Urinary bladder (tissue), 4 donors: ENCODE measurements around the gene KCNIP4. TPM values are rescaled to one million over a fixed set of nuclear protein-coding genes. Genes with fewer than 3 reads are reported as not detected.

Source experiments
- DNase-seq: peaks from one replicate; pipeline ENCODE4 v3.0.0-alpha.2; 2015; ENCODE audit errors: extremely low spot score
- H3K27ac ChIP-seq: one replicate; pipeline ENCODE4 v1.5.1; 2013; ENCODE audit warnings: low read depth, mild to moderate bottlenecking, moderate library complexity
- H3K36me3 ChIP-seq: one replicate; pipeline ENCODE4 v1.6.1; 2013; ENCODE audit warnings: mild to moderate bottlenecking, moderate library complexity; ENCODE audit not compliant: insufficient read depth
- H3K4me1 ChIP-seq: one replicate; pipeline ENCODE4 v1.6.1; 2013; ENCODE audit warnings: mild to moderate bottlenecking, moderate library complexity; ENCODE audit not compliant: insufficient read depth
- H3K4me3 ChIP-seq: one replicate; pipeline ENCODE4 v1.5.1; 2013; ENCODE audit warnings: low read depth, low read length
- WGBS: extraction: QIAGEN DNeasy Blood & Tissue Kit; methylation state at CpG from one replicate; pipeline ENCODE4 v1.1.7; 2013; 5-methylcytosine and 5-hydroxymethylcytosine counted together
- polyA plus RNA-seq: library from polyadenylated mRNA; stranded (reverse); fragments of 200-250 nt; gene quantifications from one replicate; pipeline ENCODE4 v1.2.3, GENCODE V29; 2013
- total RNA-seq: library from RNA; depleted of rRNA; stranded (reverse); fragments of >200 nt; gene quantifications from one replicate; pipeline ENCODE4 v1.2.3, GENCODE V29; 2014
- donor health status: healthy with polysubstance abuse.
- donor health status: healthy.

The KCNIP4 gene
- total and polyA plus RNA-seq, 2 donors, result 4.9 to 23.5 TPM

- DNase-seq, result no peak
- Histone ChIP-seq H3K36me3 (no peaks in the 10 kb centered on the region), H3K4me1 (no peaks in the 10 kb centered on the region), H3K27ac (no peak overlapping the region), H3K4me3 (no peak overlapping the region)
Observed at GRCh38 chr4:21177871-21178270, 770.7 kb downstream of the KCNIP4 start.

DNA sequence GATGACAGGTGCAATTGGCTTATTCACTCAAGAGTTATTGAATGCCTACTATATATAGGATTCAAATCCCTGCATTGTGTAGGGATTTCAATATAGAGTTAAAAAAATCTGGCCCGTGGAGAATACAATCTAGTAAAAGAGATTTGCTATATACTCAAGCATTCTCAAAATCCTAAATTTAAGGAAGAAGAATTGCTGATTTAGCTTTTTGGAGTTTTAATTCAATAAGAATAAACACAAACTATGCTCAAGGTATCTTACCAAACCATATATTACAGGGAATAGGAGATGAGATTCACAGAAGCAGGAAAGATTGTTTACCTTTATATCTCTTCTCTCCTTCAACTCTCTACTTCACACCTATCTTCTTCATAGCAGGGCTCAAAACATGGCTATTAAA is 771.5 kb downstream of the KCNIP4 start:
- no peak for DNase-seq
- WGBS, result 77% methylated on average over 1 of the region's 1 CpG
- H3K36me3 ChIP-seq, result no peaks in the 10 kb centered on the region

GRCh38 chr4:21167711-21168110 is 780.9 kb downstream of the KCNIP4 start:
- no peaks in the 10 kb centered on the region for H3K36me3 ChIP-seq
- 62% methylated on average over 1 of the region's 1 CpG for WGBS
- no peak for DNase-seq
- no peaks in the 10 kb centered on the region for H3K4me1 ChIP-seq
- no peak overlapping the region for H3K4me3 ChIP-seq
- no peak overlapping the region for H3K27ac ChIP-seq

More for the DNA sequence above, 771.5 kb downstream of the KCNIP4 start:
- Histone ChIP-seq H3K4me3 (no peak overlapping the region), H3K4me1 (no peaks in the 10 kb centered on the region), H3K27ac (no peak overlapping the region)

- H3K4me1 ChIP-seq, result no peaks in the 10 kb centered on the region
- no peaks in the 10 kb centered on the region for H3K36me3 ChIP-seq
- no peak overlapping the region for H3K4me3 ChIP-seq
- no peak overlapping the region for H3K27ac ChIP-seq
- WGBS, result 69% methylated on average over 4 of the region's 4 CpGs
- no peak for DNase-seq
Observed at GRCh38 chr4:21155367-21155766, 793.2 kb downstream of the KCNIP4 start.

- Histone ChIP-seq H3K4me1 (no peaks in the 10 kb centered on the region), H3K4me3 (no peak overlapping the region), H3K36me3 (no peaks in the 10 kb centered on the region), H3K27ac (no peak overlapping the region)
- WGBS, result 81% methylated on average over 4 of the region's 4 CpGs
- DNase-seq, result no peak
Observed at GRCh38 chr4:21139327-21139726, 809.2 kb downstream of the KCNIP4 start.

- Histone ChIP-seq H3K36me3 (no peaks in the 10 kb centered on the region), H3K27ac (no peak overlapping the region), H3K4me1 (no peaks in the 10 kb centered on the region), H3K4me3 (no peak overlapping the region)
- DNase-seq, result no peak
- 87% methylated on average over 5 of the region's 5 CpGs for WGBS
Observed at GRCh38 chr4:21136051-21136630, 812.4 kb downstream of the KCNIP4 start.

GRCh38 chr4:21134994-21135393 is 813.6 kb downstream of the KCNIP4 start:
- no peak for DNase-seq
- H3K36me3 ChIP-seq, result no peaks in the 10 kb centered on the region
- no peaks in the 10 kb centered on the region for H3K4me1 ChIP-seq
- H3K27ac ChIP-seq, result no peak overlapping the region
- no peak overlapping the region for H3K4me3 ChIP-seq
- whole genome bisulfite sequencing, result 75% methylated on average over 2 of the region's 2 CpGs

DNA sequence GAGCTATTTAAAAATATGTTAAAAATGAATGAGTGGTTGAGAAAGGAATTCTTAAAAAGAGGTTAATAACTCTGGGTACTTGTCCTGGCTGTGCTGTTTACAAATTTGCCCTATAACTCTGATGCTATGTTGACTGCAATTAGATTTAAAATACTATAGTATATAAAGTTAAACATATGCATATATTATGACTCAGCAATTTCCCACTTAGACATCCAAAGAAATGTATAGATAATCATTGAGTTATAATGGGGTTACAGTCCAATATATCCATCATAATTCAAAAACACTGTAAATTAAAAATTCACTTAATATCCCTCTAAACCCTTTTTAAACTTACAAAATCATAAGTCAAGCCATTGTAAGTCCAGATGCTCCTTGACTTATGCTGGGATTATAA is 818.0 kb downstream of the KCNIP4 start:
- Histone ChIP-seq H3K4me1 (no peaks in the 10 kb centered on the region), H3K4me3 (no peak overlapping the region), H3K27ac (no peak overlapping the region), H3K36me3 (no peaks in the 10 kb centered on the region)
- no peak for DNase-seq

DNA sequence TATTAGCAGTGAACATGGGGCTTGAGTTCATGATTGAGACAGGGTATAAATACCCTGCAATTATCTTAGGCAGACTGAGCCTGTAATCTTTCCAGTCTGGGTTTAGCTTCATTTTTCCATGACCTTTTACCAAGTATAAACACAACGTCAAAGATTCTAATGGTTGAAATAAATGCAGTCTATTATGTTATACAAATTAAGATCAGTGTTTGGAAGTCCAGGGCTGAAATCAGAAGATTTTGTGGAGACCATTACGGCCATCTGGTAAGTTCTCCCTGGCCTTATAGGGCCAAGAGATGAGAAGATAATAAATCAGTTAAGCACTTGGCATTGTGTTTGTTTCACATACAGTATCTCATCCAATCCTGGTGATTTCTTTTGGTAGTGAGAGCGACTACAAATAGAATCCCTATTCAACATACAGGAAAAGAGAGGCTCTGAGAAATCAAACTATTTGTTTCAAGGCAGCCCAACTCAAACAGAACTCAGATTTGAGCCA is 822.5 kb downstream of the KCNIP4 start:
- no peak for DNase-seq
- Histone ChIP-seq H3K4me1 (no peaks in the 10 kb centered on the region), H3K27ac (no peak overlapping the region), H3K4me3 (no peak overlapping the region), H3K36me3 (no peaks in the 10 kb centered on the region)
- WGBS, result 25% methylated on average over 3 of the region's 3 CpGs

GRCh38 chr4:21118301-21118700 is 830.3 kb downstream of the KCNIP4 start:
- H3K27ac ChIP-seq, result no peak overlapping the region
- no peaks in the 10 kb centered on the region for H3K4me1 ChIP-seq
- no peak overlapping the region for H3K4me3 ChIP-seq
- no peak for DNase-seq
- no peaks in the 10 kb centered on the region for H3K36me3 ChIP-seq
- 35% methylated on average over 3 of the region's 3 CpGs for WGBS

DNA sequence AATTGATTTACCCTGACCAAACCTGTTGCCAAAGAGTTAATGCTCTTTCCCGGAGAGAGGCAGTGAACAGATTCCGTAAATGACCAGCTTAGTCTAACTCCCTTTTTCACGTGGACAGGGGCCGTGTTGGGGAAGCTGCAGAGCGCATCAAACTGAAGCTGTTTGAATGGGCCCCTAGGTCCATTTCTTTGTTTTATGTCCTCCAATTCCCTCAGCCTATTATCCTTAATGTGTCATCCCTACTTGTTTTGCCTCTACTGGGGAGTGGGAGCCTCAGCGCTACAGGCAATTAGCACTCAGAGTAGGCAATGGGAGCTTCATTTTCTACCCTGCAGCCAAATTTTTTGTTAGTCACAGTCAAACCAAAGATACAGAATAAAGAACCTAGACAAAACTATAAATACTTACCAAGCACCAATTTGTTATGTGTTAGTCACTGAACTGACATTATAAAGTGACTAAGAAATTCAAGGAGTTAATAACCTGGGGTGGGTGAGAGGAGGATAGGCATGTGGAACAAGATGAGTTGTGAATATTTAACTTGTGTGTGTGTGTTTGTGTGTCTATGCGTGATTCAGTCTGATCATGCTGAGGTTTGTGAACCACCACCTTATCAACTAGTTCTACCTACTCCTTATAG is 830.9 kb downstream of the KCNIP4 start:
- H3K4me1 ChIP-seq, result no peaks in the 10 kb centered on the region
- WGBS, result 41% methylated on average over 7 of the region's 7 CpGs
- no peak for DNase-seq
- H3K36me3 ChIP-seq, result no peaks in the 10 kb centered on the region
- no peak overlapping the region for H3K27ac ChIP-seq
- H3K4me3 ChIP-seq, result no peak overlapping the region

DNA sequence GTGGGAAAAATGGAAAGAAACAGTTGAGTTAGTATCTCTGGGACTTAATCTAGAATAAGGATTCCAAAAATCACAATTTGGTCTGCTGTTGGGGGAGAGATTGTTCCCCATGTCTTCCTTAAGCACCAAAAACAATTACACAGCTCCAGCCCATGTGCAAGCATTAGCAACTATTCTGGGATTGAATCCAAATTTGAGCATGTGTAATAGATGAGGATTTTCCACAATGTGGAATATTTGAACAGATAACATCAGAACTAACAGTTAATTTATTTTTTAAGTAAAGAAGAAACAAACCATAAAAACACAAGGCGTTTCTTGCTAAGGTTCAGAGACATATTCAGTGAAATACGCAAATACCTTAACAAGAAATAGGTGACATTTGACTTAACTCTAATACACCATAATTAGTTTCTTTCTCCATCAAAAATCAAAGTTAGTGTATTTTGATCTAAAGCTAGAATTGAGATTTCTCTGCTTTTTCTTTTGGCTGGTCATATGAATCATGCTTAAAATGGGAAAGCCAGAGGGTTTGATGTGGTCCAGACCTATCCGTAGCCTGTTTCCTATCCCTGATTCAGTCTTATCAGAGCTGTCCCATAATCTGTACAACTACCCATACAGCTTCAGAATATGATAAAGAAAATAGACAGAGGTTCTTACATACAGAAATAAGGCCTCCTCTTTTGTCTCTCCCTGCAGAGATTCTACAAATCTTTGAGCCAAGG is 834.9 kb downstream of the KCNIP4 start:
- peak; percentile 14 for DNase-seq
- 15% methylated on average over 3 of the region's 3 CpGs for WGBS
- Histone ChIP-seq H3K36me3 (no peaks in the 10 kb centered on the region), H3K4me3 (no peak overlapping the region), H3K4me1 (no peaks in the 10 kb centered on the region), H3K27ac (no peak overlapping the region)

DNA sequence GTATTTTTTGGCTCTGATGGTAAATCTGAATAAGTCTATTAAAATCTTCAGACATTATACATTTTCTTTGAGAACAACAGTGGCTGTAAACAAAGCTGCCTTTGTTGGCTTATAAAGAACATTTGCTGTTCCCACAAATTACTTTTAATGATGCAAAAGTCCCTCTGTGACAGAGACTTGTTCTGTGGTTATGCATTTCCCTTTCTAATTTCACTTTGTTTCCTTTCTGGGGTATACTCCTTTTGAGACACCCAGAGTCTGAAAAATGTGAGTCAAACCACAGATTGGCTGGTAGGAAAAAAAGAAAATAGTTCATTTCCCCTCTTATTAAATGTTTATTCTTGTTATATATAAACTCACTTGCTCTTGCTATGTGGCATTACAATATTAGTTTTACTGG is 845.9 kb downstream of the KCNIP4 start:
- Histone ChIP-seq H3K4me1 (no peaks in the 10 kb centered on the region), H3K27ac (no peak overlapping the region), H3K36me3 (no peaks in the 10 kb centered on the region), H3K4me3 (no peak overlapping the region)
- no peak for DNase-seq

DNA sequence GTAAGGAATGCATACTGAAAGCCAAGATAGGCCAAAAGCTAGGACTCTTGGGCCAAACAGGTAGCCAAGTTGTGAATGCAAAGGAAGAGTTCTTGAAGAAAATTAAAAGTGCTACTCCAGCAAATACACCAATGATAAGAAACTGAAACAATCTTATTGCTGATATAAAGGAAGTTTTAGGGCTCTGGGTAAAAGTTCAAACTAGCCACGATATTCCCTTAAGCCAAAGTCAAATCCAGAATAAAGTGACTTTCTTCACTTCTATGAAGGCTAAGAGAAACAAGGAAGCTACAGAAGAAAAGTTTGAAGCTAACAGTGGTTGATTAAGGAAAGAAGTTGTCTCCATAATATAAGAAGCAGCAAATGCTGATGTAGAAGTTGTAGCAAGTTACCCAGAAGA is 850.7 kb downstream of the KCNIP4 start:
- H3K36me3 ChIP-seq, result no peaks in the 10 kb centered on the region
- 86% methylated on average over 1 of the region's 1 CpG for WGBS
- no peak overlapping the region for H3K27ac ChIP-seq
- H3K4me1 ChIP-seq, result no peaks in the 10 kb centered on the region
- DNase-seq, result no peak
- no peak overlapping the region for H3K4me3 ChIP-seq
